LHCN-M2 (cell line): Measurements from ENCODE around the gene HOATZ. TPM values are rescaled to one million over a fixed set of nuclear protein-coding genes. Genes with fewer than 3 reads are reported as not detected.

ENCODE experiments used
- DNase-seq: peaks from one replicate; pipeline ENCODE4 v3.0.0-alpha.2; 2012; ENCODE audit warnings: low read depth
- total RNA-seq: library from RNA; depleted of rRNA; stranded (reverse); fragments of >200 nt; gene quantifications from 2 replicates; pipeline ENCODE4 v1.2.3, GENCODE V29; 2014

Gene HOATZ
- total RNA-seq, 1 experiment from 2014 or later: not detected

DNA sequence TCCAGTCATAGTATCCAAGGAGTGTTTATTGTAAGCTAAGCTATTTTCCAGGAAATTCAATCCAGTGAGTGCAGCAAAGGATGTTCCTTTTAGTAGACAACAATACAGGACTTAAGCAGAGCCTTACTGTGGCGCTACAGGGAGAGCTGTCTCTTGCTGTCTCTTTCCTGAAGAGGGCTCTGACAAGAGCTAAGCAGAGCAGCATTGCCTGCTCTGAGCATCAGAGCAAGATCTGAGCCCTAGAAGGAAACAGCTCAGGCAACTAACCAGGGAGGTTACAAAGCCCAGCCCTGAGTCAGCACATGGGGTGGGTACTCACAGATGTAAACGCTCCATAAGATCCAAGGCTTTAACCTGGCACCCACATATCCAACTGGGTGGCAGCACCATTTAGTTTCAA, 33.9 kb downstream of the HOATZ start:
- DNase-seq: no peak

DNA sequence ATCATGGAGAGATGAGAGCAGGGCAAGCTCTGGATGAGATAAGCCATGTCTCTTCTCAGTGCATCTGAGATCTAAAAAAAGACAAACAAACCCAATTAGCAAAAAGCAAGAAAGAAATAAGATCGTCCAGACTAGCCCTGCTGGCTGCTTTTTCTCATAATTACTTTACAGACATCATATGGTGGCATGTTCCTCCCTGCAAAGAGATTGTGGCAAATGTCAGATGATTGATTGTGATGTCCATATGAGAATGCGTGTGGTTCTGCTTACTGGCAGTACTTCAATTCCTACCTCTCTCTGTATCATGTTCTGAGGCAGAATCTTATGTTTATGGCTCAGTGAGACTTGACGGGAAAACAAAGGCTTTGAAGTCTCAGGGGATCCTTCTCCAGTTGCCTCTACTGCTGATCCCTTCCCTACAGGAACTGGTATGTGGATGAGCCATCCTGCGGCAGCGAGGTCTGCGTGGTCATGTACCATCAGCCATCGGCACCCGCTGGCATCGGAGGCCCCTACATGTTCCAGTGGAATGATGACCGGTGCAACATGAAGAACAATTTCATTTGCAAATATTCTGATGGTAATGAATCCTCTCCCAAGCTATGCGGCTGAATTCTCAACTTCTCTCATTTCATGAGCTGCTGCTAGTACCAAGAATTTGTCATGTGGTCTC, 34.8 kb downstream of the HOATZ start:
- DNase-seq: peak; percentile 64

DNA sequence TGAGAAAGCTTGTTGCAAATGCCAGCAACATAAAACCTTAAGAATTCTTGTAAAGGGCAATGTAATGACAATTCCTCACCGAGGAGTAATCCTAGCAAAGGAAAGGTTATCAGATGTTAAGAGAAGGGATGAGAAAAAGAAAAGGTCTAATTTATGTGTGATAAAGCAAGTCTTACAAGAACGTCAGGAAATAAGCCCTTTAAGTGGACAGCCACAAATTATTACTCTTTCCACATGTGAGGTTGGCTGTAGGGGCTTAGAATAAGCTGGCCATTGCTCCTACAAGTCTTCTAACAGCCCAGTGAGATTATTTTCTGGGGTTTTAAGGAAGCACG, 35.3 kb downstream of the HOATZ start:
- no peak for DNase-seq

DNA sequence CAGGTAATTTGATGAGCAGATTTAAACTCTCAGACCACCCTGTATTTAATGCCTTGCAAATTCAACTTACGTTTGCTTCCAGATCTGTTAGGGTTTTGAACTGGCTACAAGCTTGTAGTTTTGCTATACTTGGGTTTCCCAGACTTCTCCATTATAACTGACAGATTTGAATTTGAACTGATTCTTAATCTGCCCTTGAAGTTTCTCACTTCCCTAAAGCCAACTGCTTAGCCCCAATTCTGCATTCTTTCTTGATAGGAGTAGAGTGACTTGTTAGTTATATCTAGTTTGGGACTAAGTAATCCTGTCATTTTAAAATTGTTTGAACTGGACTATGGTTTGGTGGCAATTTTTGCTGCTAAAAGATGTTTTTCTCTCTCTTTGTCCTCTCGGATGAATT, 35.7 kb downstream of the HOATZ start:
- no peak for DNase-seq

DNA sequence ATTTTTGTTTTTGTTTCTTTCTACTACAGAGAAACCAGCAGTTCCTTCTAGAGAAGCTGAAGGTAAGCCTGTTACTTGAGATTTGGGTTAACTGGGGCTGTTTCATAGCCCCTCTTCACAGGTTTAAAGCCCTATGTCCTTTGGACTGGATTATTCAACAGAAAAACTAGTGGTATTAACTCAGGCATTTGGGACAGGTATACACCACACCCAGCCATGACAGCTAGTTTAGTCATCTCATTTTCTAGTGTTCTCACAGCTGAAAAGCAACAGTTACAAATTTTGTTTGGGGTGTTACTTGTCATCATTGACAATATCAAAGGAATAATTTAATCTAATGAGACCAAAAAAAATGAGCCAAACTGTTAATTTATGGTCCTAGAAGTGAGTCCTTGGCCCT, 40.0 kb downstream of the HOATZ start:
- peak; percentile 39 for DNase-seq

DNA sequence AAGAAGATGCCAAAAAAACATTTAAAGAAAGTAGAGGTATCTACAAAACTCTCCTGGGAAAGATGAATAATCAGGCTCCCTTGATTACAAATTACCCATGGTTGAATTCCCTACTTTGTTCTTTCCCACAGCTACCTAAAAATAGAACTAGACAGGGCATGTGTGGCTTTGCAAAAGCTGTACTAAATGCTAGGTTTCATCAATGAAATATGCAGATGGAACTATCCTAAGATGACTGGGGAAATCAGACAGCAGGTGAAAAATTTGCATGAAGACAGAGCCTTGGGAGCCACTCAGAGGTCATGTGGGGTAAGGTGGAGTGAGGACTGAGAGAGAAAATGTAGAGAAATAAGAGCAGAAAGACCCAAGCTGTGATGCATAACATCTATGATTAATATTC, 40.7 kb downstream of the HOATZ start:
- peak; percentile 86 for DNase-seq

DNA sequence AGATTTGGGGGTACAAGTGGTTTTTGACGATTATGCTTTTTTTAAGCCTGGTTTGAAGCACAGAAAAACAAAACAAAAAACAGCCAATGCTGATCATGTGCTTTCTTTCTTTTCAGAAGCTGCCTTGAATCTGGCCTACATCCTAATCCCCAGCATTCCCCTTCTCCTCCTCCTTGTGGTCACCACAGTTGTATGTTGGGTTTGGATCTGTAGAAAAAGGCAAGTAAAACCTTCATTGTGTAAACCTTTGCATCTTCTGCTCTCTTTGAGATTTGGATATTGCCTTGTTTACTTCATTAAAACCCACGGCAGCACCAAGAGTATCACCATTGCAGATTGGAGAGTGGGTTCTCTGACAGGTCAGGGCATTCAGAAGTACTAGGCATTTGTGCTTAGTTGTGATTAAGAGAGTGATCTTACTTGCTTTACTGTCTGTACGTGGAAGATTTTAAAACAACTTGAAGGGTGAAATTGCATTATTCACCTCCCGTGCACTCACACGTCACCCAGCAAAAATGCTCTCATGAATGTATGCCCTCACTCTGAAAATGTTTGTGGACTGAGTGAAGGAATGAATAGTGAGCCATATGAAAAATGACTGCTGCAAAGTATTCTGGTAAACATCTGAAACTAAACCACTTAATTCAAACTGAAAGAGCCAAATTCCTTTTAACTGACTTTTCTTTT, 43.0 kb downstream of the HOATZ start:
- DNase-seq: peak; percentile 96

DNA sequence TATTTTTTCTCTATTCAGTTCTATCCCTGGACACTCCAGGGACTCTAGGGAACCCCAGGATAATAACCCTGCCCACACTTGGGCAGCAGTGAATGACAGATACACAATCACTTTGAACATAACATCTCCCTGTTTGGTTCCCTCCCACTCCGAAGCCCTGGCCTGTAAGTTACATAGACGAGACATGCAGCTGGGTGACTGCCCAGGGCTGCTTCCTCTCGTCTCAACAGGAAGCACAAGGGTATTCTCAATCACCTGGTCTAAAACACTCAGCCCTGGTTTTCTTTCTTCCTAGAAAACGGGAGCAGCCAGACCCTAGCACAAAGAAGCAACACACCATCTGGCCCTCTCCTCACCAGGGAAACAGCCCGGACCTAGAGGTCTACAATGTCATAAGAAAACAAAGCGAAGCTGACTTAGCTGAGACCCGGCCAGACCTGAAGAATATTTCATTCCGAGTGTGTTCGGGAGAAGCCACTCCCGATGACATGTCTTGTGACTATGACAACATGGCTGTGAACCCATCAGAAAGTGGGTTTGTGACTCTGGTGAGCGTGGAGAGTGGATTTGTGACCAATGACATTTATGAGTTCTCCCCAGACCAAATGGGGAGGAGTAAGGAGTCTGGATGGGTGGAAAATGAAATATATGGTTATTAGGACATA, 45.4 kb downstream of the HOATZ start:
- DNase-seq: no peak

DNA sequence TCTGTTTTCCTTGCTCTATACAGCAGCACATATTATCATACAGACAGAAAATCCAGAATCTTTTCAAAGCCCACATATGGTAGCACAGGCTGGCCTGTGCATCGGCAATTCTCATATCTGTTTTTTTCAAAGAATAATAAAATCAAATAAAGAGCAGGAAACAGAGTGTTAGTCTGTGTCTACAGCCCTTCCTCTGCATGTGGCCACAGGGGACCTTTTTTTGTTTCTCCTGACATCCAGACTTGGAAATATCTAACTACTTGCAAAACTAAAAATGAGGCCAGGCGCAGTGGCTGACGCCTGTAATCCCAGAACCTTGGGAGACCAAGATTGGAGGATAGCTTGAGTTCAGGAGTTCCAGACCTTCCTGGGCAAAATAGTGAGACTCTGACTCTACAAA, 46.2 kb downstream of the HOATZ start:
- no peak for DNase-seq

DNA sequence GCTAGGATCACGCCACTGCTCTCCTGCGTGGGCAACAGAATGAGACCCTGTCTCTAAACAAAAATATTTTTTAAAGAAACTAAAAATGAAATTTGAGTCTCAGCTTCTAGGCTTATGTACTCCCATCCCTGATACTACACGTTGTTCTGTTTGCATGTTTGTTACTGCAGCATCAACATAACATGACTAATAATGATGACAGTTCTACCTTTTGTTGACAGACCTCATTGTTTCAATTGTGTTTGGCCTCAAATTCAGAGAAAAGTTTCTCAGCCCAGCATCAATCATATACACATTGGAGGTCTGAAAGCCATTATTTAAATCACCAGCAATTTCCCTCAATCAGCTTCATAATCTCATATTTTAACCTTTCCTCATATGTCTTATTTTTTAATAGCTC, 46.7 kb downstream of the HOATZ start:
- DNase-seq: no peak

DNA sequence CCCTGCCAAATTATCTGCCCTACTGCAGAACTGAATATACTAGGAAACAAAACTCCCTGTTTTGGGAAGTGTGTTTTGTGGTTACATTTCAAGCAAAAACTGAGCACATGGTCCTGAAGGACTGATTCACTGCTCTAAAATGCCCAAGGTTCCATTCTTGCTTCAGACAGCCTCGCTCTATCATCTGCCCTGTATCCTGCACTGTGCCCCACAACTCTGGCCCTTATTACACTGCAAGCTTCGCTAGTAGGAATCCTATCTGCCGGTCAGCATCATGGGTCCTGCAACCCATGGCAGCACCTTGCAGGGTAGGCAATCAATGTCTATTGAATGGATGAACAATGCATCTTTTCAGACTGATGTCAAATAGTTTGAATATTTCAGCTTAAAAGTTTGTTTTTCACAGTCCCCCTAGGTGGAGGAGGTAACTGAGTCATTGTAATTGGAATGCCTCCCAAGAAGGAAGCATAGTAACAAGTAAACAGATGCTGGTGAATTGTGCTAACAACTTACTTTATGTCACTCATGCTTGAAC, 47.3 kb downstream of the HOATZ start:
- peak; percentile 84 for DNase-seq

DNA sequence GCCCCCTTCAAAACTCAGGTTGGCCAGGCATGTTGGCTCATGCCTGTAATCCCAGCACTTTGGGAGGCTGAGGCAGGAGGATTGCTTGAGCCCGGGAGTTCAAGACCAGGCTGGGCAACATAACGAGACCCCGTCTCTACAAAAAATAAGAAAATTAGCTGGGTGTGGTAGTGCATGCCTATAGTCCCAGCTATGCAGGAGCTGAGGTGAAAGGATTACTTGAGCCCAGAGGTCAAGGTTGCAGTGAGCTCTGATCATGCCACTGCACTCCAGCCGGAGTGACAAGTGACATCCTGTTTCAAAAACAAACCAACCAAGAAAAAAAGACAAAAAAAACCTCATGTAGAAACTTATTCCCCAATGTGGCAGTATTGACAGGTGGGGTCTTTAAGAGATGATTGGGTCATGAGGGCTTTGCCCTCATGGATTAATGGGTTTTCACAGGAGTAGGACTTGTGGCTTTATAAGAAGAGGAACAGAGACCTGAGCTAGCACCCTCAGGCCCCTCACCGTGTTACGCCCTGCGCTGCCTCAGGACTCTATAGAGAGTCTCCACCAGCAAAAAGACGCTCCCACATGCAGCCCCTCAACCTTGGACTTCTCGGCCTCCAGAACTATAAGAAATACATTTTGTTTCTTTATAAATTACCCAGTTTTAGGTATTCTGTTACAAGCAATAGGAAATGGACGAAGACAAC, 48.3 kb downstream of the HOATZ start:
- DNase-seq: no peak

DNA sequence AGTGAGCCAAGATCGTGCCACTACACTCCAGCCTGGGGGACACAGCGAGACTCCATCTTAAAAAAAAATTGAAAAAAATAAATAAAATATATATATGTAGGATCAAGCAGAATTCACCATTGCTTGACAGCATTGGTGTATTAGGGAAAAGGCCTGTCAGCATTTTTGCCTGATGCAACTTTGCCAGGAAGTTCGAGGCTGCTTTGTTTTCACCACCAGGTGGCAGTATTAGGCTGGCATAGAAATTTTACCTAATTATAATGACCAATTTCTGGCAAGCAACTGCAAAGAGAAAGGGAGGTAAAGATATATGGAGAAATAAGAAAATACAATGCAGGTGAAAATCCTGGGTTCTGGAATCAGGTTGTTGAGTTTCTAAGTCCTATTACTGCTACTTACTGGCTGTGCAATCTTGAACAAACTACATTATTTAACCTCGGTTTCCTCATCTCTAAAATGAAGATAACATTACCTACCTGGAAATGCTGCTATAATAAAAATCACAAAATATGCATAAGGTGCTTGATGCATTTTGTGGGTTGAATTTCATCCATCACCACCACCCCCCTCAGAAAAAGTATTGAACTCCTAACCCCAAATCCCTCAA, 50.6 kb downstream of the HOATZ start:
- DNase-seq: peak; percentile 61

DNA sequence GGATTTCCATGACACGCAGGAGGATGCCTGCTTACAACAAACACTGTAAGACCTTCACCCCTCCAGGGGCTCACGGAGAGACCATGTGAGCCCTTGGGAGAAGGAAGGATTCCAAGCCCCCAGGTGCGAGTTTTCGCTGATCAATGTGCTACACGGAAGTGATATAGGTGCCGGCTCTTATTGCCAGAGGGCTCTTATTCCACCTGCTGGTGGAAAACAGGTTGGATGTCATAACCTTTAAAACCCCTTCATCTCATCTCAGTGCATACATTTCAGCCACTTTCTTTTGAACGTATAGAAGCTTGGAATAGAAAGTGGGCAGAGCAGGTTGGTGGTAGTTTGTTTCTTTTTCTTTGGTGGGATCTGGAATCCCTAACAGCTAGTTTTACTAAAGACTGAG, 51.7 kb downstream of the HOATZ start:
- DNase-seq: no peak

DNA sequence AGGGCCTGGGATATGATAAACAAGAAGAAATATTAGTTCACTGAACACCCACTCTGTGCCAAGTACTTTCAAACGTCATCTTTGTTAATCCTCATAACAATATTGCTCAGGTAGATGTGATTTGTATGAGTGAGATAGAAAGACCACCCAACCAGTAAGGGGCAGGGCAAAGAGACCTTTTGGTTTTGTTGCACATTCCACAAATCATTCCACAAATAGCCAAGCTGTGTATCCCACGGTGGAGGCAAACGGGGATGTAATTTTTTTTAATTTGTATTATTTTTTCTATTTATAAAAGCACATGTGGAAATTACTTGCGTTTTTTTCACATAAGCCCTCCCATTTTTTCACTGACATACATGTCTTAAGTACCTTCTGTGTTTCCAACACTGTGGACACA, 54.9 kb downstream of the HOATZ start:
- DNase-seq: no peak

DNA sequence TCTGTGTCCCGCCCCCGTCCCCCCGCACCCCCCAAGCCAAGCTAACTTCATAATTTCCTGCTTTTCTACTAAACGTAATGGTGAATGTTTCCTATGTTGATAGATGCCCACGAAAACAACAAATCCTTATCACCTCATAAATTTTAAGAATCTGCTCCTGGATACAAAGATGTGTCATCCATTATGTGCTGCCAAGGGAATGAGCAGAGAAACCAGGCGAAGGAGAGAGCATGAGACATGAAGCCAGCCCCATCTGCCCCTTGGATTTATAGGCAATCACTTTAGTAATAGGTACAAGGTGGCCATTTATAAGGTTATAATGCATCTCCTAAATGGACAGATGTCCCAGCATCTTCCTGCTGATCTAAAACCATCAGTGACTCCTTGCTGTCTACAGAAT, 56.2 kb downstream of the HOATZ start:
- DNase-seq: no peak

DNA sequence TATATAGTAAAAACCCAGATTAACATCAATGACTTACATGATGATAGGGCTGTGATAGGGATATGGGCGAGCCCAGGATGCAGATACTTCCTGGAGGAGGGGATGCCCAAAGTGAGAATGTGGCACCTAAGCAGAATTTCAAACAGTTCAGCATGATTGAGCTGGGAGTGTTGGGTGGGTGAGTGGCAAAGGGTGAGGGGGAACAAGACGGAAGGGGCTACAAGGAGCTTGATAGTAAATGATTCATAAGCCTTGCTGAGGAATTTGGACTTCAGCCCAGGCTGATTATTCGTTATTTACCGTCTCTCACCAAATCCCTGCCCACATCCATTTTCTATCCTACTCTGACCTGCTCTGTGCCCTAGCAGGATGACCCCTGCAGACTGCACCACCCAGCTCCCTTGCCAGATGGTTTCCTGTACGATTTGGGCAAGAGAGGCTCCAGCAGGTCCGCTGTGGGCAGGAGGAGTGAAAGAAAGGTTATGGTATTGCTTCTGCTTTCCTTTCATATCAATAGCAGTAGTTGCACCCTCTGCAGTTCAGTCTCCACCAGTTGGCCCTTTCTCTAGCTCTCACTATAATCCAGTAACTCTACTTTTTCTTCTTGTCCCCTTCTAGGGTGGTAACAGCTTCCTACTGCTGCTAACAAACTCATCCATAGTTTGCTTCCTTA, 57.4 kb downstream of the HOATZ start:
- DNase-seq: no peak

DNA sequence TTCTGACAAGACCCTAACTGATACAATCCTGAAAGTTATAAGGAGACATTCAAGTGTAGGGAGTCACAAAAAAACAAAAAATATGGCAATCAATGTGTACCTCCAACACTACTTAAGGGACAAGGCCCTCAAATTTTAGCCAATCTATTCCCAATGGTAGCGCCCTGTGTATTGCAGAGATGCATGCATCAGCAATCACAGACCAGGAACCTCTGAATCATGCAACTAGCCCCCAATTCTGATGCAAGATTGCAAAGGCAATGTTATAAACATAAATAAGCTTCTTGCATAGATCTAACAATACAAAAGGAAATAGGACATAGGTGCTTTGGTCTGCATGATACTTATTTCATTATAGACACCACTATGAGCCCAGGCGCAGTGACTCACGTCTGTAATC, 58.0 kb downstream of the HOATZ start:
- no peak for DNase-seq

DNA sequence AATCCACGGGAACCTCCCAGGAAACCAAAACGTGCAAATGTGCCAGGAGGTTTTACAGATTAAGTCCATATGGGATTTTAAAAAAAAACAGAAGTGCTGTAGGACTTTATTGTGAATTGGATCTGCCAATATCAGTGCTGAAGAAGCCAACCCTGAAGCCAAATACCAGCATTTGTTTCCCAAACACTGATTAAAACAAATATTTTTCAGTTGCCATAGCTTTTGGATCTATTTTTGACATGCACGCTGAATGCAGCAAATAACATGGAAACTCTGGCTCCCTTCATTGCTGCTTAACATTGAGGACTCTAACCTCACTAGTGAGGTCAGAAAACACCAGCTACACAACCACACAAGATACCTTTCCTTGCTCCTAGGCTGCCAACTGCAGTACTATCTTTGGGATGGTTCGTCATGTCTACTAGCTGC, 59.3 kb downstream of the HOATZ start:
- no peak for DNase-seq

DNA sequence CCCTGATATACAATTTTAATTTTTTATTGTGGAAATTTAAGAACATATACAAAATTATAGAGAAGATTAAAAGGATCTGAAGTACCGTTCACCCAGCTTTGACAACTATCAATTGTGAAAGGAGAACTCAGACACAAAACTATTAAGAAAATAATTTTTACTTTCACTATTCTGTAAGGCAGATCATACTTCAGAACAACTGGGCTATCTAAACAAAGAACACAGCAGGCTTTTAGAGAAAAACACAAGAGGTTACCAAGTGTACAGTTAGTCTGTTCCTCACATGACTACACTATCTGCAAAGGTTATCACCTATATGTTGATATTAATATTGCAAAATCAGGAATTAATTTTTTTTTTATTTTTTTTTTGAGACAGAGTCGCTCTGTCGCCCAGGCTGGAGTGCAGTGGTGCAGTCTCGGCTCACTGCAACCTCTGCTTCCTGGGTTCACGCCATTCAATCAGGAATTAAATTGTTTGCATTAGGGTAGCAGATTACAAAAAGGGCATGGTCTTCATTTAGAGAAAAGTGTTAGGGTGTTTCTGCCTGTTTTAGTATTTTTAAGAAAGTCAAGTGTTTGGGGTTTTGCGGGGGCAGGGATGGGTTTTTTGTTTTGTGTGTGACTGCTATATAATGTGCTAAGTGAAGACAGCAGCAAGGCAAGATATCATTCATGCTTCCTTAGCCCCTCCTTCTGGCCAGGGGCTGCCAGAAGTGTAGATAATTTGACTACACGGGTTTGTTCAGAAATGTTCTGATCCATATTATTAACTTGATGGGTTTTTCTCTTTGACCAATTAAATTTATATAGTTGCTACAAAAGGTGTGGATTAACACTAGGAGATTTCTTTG, 60.0 kb downstream of the HOATZ start:
- no peak for DNase-seq
